Stimulated activated CD4-positive, alpha-beta T cell treated with anti-CD3 and anti-CD28 coated beads, Interleukin-15, amount 100 ng/mL, for 1 hour (primary cell): ENCODE measurements around the gene HEPACAM.

Source experiments
- DNase-seq, 2 donors: peaks; one replicate each; pipeline ENCODE4 v3.0.0-alpha.2; 2020; ENCODE audit warnings: low read depth in 1 of 2, low spot score in 1 of 2

The HEPACAM gene

GRCh38 chr11:124870430-124870829, 65.4 kb downstream of the HEPACAM start:
- no peak for DNase-seq

DNA sequence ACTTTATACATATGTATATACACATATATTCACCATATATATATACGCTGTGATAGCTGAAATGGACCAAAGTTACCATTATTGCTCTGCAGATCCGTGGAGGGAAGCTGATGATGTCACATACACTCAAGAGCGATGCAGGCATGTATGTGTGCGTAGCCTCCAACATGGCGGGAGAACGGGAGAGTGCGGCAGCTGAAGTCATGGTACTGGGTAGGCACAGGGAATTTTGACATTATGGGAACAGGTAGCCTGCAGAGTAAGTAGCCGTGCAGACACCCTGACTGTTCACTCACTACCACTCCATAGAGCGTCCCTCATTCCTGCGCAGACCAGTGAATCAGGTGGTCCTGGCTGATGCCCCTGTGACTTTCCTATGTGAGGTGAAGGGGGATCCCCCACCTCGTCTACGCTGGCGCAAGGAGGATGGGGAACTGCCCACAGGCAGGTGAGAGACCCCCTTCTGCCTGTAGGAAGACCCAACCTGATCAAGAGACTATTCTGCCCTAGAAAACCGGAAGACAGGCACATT, 65.9 kb downstream of the HEPACAM start:
- DNase-seq, result no peak

DNA sequence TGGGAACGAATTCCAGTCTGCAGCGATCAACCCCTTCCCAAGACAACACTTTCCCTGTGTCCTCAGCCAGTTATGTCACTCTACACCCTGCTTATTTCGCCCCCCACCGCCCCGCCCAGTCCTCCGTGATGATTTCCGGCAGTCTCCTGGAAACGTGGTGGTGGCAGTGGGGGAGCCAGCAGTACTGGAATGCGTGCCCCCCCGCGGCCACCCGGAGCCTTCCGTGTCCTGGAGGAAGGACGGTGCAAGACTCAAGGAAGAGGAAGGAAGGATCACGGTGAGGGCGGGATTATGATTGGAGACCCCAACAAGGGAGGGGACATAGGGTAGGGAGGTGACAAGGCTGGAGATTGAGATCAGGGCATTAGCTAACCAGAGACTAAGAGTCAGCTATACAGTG, 66.5 kb downstream of the HEPACAM start:
- DNase-seq, result no peak
